Activated CD8-positive, alpha-beta T cell treated with anti-CD3 and anti-CD28 coated beads, Interleukin-2, amount 10 ng/mL, durations not matched to agents 7 days and 5 days (primary cell): ENCODE results near the gene GLIS1. TPM values are rescaled to one million over a fixed set of nuclear protein-coding genes. Genes with fewer than 3 reads are reported as not detected.
A peak's percentile ranks its signal among the peaks of the same experiment; 100 is the strongest.

Experiments
- ATAC-seq: fragments of 150-1000 bp; cut with Tn5 transposase; one replicate; pipeline ENCODE4 v1.10.0; 2021; ENCODE audit warnings: moderate library complexity
- CTCF ChIA-PET: fragments of 350-600 bp; sonication (Branson Sonifier 250); formaldehyde crosslinking; loops from one replicate; lab custom pipeline; 2021; ENCODE audit warnings: antibody characterized with exemption; lab: Charles Lee
- POLR2A ChIA-PET: fragments of 350-600 bp; sonication (Branson Sonifier 250); formaldehyde crosslinking; loops from one replicate; lab custom pipeline; 2021; ENCODE audit warnings: antibody characterized with exemption; lab: Charles Lee
- DNase-seq: peaks from one replicate; pipeline ENCODE4 v3.0.0-alpha.2; 2020
- H3K27ac Mint-ChIP-seq: one replicate; pipeline ENCODE4 v1.8.0; 2021; ENCODE audit warnings: mild to moderate bottlenecking, mixed read lengths
- H3K27me3 Mint-ChIP-seq: one replicate; pipeline ENCODE4 v1.8.0; 2021; ENCODE audit warnings: low read depth, mixed read lengths
- H3K36me3 Mint-ChIP-seq: one replicate; pipeline ENCODE4 v1.8.0; 2021; ENCODE audit warnings: low read depth, mixed read lengths
- H3K4me1 Mint-ChIP-seq: one replicate; pipeline ENCODE4 v1.8.0; 2021; ENCODE audit warnings: low read depth, mixed read lengths
- H3K4me3 Mint-ChIP-seq: one replicate; pipeline ENCODE4 v1.8.0; 2021; ENCODE audit warnings: mild to moderate bottlenecking, mixed read lengths
- H3K9me3 Mint-ChIP-seq: one replicate; pipeline ENCODE4 v1.8.0; 2022; ENCODE audit warnings: mixed read lengths; ENCODE audit not compliant: insufficient read depth
- total RNA-seq, 2 experiments: library from RNA; stranded (reverse); gene quantifications; one replicate each; pipeline ENCODE4 v1.2.3, GENCODE V29; 2021

GLIS1 gene
- total RNA-seq, 2 experiments from 2014 or later = not detected

DNA sequence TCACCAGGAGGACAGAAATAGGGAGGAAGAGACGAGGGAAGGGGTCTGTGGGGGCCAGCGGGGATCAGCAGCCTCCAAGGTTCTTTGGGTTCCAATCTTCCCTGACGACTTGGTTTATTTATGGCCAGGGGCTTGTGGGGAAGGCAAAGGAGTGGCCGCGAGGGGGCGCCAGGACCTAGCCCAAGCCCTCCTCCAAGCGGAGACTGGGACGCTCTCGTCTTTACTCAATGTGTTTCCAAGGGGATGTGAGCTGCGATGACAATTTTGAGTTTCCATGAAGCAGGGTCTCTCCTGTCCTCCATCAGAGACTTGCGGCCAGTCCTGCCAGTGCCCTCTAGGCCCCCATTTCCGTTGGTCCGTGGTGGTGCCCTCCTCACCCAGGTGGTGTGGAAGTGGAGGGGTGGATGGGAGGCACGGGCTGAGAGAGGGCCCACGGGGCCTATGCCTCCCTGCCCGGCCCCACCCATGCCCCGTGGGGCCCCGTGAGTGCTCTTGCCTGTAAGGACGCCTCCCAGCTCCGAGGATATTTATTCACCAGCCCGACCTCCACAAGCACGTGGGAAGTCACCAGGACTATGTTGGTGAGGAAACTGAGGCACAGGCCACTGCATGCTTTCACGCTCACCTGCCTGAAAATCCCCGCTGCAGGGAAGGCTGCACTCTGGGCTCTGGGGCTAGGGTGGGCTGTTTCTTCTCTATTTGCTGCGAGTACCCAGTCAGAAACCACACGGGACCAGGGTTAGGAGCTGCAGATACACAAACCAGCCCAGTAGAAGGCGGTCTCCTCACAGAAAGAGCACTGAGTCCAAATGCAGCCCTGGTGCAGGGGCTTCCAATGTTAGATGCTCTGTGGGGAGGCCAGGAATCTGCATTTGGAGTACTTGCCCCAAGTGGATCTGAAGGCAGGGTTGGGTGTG, 253.2 kb downstream of the GLIS1 start:
- Mint-ChIP-seq H3K36me3 (no peaks in the 10 kb centered on the region), H3K4me1 (no peaks in the 10 kb centered on the region), H3K9me3 (no peaks in the 10 kb centered on the region), H3K27ac (no peak overlapping the region), H3K27me3 (no peaks in the 10 kb centered on the region), H3K4me3 (no peak overlapping the region)
- POLR2A ChIA-PET = no interaction called here
- DNase-seq (peak; percentile 79), ATAC-seq (peak; percentile 83)
- CTCF ChIA-PET = interaction anchor here (0.7 to 1.9 kb wide), 13 partner anchors 11 to 268 kb away, joined by 3 to 13 read pairs (median 4); no protein-coding TSS in a partner anchor

DNA sequence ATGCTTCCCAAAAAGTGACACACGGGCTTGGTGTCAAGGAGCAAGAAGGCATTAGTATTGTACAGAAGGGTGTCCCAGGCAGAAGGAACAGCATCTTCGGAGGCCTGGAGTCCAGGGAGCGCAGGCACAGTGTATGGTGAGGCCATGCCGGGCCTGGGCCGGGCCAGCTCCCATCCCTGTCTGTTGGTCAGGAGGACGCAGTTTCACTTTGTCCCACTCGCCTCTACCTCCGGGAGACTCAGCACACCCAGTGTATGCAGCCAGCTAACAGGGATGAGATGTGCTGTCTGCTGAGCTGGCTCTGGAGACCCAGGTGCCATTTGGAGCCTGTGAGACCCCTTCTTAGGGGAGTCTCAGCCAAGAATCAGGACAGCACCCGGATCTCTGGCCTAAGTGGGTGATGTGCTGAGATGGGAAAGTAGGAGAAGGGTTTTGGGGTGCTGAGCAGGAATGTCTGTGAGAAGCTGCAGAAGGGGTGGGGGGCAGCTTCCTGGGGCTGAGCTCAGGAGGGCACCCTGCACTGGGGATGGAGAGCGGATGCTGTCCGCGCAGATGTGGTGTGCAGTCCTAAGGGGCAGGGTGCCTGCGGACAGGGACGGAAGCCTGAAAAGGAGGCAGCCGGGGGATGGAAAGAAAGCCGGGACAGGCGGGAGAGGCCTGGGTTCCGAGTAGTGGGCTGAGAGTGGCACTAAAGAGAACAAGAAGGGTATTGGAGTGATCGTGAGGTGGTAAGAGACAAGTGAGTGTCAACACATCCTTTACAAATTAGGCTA, 254.1 kb downstream of the GLIS1 start:
- ATAC-seq (no peak), DNase-seq (no peak)
- Mint-ChIP-seq H3K9me3 (no peaks in the 10 kb centered on the region), H3K4me1 (no peaks in the 10 kb centered on the region), H3K27me3 (no peaks in the 10 kb centered on the region), H3K27ac (no peak overlapping the region), H3K36me3 (no peaks in the 10 kb centered on the region), H3K4me3 (no peak overlapping the region)
- ChIA-PET CTCF (interaction anchor here (0.7 to 2.2 kb wide), 7 partner anchors 10 to 269 kb away, joined by 3 to 7 read pairs (median 3); no protein-coding TSS in a partner anchor), POLR2A (no interaction called here)

DNA sequence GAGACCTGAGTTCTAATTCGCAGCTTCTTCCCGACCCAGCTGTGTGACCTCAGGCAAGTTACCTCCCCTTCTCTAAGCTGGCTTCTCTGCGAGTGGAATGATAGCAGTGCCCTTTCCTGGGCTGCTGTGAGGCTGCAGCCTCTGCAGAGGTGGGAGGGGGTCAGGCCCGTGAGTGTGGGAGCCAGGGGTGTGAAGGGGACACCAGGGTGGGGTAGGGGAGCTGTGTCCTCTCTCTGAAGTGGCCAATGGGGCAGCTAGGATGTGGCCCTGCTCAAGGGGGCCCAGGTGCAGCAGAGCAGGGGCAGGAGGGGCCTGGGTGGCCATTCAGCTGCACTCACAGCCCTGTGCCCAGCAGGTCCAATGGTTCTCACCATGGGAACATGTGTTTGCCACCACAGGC, 255.3 kb downstream of the GLIS1 start:
- no peaks in the 10 kb centered on the region for H3K9me3 Mint-ChIP-seq
- DNase-seq (no peak), ATAC-seq (no peak)
- no peaks in the 10 kb centered on the region for H3K4me1 Mint-ChIP-seq
- ChIA-PET CTCF (interaction anchor here (1.0 to 2.2 kb wide), 3 partner anchors 10 to 253 kb away, joined by 3 to 7 read pairs (median 5); no protein-coding TSS in a partner anchor), POLR2A (no interaction called here)
- no peak overlapping the region for H3K27ac Mint-ChIP-seq
- H3K4me3 Mint-ChIP-seq = no peak overlapping the region
- peaks cover 2% of the 10 kb centered on the region for H3K27me3 Mint-ChIP-seq
- H3K36me3 Mint-ChIP-seq = no peaks in the 10 kb centered on the region

DNA sequence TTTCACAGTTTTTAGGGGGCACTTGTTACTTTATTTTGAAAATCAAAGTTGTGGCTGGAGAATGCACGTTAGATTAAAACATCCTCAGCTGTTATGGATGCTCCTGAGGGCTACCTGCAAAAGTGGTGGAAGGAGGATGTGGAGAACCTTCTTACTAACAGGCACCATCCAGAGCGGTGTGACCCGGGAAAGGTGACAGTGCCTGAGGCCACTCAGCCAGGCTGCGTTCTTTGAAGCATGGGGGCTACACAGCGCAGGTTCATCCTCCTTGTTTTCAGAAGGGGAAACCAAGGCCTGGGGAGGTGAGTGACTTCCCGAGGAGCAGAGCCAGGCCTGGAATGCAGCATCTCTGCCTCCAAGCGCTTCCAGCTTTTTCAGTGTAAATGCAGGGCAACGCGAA, 255.8 kb downstream of the GLIS1 start:
- no peak overlapping the region for H3K27ac Mint-ChIP-seq
- ChIA-PET CTCF (interaction anchor here (1.0 to 2.2 kb wide), 3 partner anchors 9 to 254 kb away, joined by 3 to 7 read pairs (median 5); no protein-coding TSS in a partner anchor), POLR2A (no interaction called here)
- no peak overlapping the region for H3K4me3 Mint-ChIP-seq
- no peak for DNase-seq
- H3K9me3 Mint-ChIP-seq = no peaks in the 10 kb centered on the region
- no peak for ATAC-seq
- no peaks in the 10 kb centered on the region for H3K36me3 Mint-ChIP-seq
- H3K4me1 Mint-ChIP-seq = no peaks in the 10 kb centered on the region
- peaks cover 2% of the 10 kb centered on the region for H3K27me3 Mint-ChIP-seq

DNA sequence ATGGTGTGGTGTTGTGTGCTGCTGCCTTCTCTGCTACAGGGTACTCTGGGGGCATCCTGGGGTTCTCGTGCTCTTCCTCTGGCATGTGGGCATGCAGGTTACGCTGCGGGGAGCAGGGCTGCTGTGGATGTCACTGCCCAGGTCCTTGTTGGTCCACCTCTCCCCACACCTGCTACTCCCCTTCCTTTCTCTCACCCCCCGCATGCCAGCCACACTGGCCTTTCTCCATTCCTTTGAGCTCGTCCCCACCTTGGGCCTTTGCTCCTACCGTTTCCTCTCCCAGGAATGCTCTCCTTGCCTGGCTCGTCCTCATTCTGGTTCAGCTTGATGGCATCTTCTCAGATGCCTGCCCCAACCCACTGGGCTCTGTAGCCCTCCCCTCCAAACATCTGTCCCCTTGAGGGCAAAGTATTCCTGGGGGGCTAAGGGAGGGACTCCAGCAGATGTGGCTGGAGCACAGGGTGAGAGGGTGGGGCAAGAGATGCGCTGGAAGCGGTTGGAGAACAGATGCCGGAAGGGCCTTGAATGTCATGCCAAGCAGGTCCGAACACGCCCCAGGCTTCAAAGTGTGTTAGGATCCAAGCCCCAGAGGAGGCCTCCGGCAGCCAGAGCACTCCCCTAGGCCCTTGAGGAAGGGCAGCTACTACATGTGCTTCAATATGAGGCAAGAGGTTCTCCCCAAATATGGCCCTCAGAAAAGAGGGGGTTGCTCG, 256.4 kb downstream of the GLIS1 start:
- no peak for ATAC-seq
- H3K27ac Mint-ChIP-seq = no peak overlapping the region
- ChIA-PET POLR2A (no interaction called here), CTCF (no interaction called here)
- H3K4me1 Mint-ChIP-seq = no peaks in the 10 kb centered on the region
- H3K9me3 Mint-ChIP-seq = no peaks in the 10 kb centered on the region
- H3K27me3 Mint-ChIP-seq = peaks cover 2% of the 10 kb centered on the region
- no peak for DNase-seq
- H3K36me3 Mint-ChIP-seq = no peaks in the 10 kb centered on the region
- no peak overlapping the region for H3K4me3 Mint-ChIP-seq

DNA sequence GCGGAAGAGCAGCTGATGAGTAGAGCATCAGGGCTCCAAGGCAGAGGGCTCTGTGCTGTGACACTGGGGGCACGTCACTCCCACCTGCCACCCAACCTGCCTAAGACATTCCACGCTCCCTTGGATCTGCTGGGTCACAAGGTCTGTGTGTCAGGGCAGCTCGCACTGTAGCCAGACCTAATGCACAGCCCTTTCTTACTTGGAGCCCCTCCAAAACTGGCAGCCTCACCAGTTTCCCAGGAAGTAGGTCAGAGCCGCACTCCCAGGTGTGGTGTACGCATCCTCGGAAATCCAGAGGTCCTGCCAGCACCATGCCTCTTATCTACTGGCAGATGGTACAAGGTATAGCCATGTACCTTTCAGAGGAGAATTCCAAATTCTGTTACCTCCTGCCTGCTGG, 257.5 kb downstream of the GLIS1 start:
- no peak overlapping the region for H3K27ac Mint-ChIP-seq
- no peak overlapping the region for H3K4me3 Mint-ChIP-seq
- H3K36me3 Mint-ChIP-seq = no peaks in the 10 kb centered on the region
- CTCF ChIA-PET = no interaction called here
- no peaks in the 10 kb centered on the region for H3K4me1 Mint-ChIP-seq
- H3K9me3 Mint-ChIP-seq = no peaks in the 10 kb centered on the region
- no peak for DNase-seq
- H3K27me3 Mint-ChIP-seq = peaks cover 2% of the 10 kb centered on the region
- no peak for ATAC-seq
- POLR2A ChIA-PET = no interaction called here

DNA sequence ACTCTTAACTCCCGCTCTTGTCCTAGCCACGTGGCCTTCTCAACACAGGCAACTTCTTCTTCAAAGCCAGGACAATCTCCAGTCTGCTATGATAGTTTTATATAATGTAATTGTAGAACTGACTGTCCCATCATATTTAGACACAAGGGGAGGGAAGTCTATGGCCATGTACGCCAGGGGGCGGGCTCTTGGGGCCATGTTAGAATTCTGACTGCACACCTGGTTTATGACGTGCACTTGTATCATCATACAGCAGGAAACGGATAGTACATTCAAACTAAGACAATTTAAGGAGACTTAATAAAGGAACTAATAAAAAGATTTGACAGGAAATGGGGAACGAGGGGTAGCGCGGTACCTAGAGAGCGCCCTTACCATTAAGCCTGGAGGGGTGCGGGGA, 258.3 kb downstream of the GLIS1 start:
- Mint-ChIP-seq H3K27ac (no peak overlapping the region), H3K9me3 (no peaks in the 10 kb centered on the region), H3K4me1 (no peaks in the 10 kb centered on the region), H3K4me3 (no peak overlapping the region), H3K36me3 (no peaks in the 10 kb centered on the region), H3K27me3 (peaks cover 2% of the 10 kb centered on the region)
- no peak for ATAC-seq
- no peak for DNase-seq
- ChIA-PET POLR2A (no interaction called here), CTCF (no interaction called here)

DNA sequence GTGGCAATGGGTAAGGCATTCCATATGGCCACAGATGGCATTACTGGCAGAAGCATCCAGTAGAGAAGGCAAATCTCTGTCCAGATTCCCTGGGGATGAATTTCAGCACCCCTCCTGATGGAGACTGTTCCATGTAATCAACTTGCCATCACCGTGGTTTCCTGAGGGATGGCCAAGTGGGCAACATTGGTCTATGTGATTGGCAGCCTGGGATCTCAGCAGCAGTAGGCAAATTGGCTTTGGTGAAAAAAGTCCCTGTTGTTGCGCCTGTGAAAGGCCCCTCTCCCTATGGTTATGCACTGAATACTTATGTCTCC, 260.5 kb downstream of the GLIS1 start:
- Mint-ChIP-seq H3K27me3 (peaks cover 4% of the 10 kb centered on the region), H3K27ac (no peak overlapping the region), H3K4me1 (no peaks in the 10 kb centered on the region), H3K4me3 (no peak overlapping the region), H3K9me3 (no peaks in the 10 kb centered on the region), H3K36me3 (no peaks in the 10 kb centered on the region)
- ChIA-PET POLR2A (no interaction called here), CTCF (no interaction called here)
- ATAC-seq (no peak), DNase-seq (no peak)

DNA sequence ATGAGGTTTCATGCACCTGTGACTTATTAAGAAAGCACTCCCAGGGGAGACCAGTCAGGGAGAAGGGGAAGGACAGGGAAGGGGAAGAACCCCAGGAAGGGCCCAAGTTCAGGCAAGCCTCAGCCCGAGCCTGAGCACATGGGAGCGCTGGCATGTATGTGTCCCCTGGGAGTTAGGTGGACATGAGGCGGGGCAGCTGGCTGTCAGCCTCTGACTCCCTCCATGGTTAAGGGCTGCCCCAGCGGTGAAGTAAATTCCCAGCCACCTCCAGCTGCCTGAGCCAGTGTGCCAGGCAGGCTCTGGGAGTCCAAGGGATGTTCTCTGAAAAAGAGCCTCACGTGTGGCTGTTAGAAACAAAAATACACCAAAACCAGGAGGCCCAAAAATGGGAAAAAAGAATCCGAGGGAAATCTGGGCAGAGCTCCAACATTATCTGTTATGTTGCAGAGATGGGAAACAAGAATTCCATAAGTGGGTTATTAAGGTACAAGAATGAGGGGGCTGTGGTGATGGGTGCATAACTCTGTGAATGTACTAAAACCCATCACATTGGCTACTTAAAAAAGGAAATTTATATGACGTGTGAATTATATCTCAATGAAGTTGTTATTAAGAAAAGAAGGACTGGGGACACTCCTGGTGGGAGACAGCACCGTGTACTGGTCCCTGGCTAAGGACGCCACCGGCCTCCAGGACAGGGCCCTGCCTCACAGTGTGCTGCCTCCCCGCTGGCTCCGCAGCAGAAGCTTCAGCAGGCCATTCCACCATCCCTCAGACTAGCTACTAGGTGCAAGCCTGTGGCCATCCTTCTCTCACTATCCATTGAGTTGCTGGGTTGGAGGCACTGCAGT, 261.1 kb downstream of the GLIS1 start:
- DNase-seq = no peak
- Mint-ChIP-seq H3K27ac (no peak overlapping the region), H3K27me3 (peaks cover 4% of the 10 kb centered on the region), H3K4me3 (no peak overlapping the region), H3K4me1 (no peaks in the 10 kb centered on the region), H3K9me3 (no peaks in the 10 kb centered on the region), H3K36me3 (no peaks in the 10 kb centered on the region)
- CTCF ChIA-PET = no interaction called here
- POLR2A ChIA-PET = no interaction called here
- ATAC-seq = no peak

DNA sequence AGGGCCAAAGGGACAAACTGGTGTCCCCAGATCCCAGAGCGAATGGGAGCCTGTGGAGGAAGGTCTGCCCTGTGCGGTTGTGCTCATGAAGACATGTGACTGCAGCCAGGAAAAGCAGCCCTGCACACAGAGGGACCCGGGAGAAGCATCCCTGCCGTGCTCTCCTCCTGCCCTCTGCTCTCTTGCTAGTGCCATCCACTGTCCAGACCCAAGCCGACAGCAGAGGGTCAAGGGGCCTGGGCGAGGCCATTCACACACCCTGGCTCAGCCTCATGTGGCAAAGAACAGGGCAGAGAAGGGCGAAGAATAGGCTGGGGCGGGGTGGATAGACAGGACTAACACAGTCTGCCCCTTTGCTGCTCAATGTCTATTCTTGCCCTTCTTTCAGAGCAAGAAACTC, 262.4 kb downstream of the GLIS1 start:
- H3K27me3 Mint-ChIP-seq = peaks cover 4% of the 10 kb centered on the region
- ATAC-seq = no peak
- CTCF ChIA-PET = no interaction called here

DNA sequence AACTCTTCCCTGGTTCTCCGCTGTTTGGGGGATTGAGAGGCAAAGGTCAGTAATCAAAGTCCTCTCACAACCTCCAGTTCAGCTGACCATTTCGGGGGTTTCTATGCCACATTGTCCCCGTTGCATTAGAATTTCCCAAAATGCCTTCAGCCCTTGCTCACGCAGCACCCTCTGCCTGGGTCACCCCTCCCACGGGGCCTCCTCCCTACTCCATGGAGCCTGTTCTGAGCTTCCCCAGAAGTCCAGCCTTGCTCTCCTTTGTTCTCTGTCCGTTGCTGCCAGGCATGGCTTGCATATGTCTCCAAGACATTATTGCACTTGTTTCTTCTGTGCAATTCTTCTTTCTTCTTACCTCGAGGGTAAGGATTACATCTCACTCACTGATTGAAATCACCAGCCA, 263.3 kb downstream of the GLIS1 start:
- no peaks in the 10 kb centered on the region for H3K4me1 Mint-ChIP-seq
- no peak overlapping the region for H3K27ac Mint-ChIP-seq
- ATAC-seq = no peak
- H3K9me3 Mint-ChIP-seq = no peaks in the 10 kb centered on the region
- CTCF ChIA-PET = interaction anchor here (0.7 kb wide), 1 partner anchor 197 kb away, joined by 3 read pairs; no protein-coding TSS in a partner anchor
- no peak for DNase-seq
- POLR2A ChIA-PET = no interaction called here
- peaks cover 4% of the 10 kb centered on the region for H3K27me3 Mint-ChIP-seq
- no peak overlapping the region for H3K4me3 Mint-ChIP-seq
- no peaks in the 10 kb centered on the region for H3K36me3 Mint-ChIP-seq

More for the DNA sequence above, 262.4 kb downstream of the GLIS1 start:
- no peak overlapping the region for H3K4me3 Mint-ChIP-seq
- H3K4me1 Mint-ChIP-seq = no peaks in the 10 kb centered on the region
- DNase-seq = no peak
- POLR2A ChIA-PET = no interaction called here
- no peaks in the 10 kb centered on the region for H3K36me3 Mint-ChIP-seq
- no peak overlapping the region for H3K27ac Mint-ChIP-seq
- H3K9me3 Mint-ChIP-seq = no peaks in the 10 kb centered on the region
